Ishikawa (cell line): ENCODE results near the gene CASK.

ENCODE experiments used
- CEBPB ChIP-seq: IDR thresholded peaks from 2 replicates; pipeline ENCODE4 v1.6.1; 2012
- CREB1 ChIP-seq: IDR thresholded peaks from 2 replicates; pipeline ENCODE4 v1.6.1; 2012; ENCODE audit warnings: low read depth
- EP300 ChIP-seq: IDR thresholded peaks from 2 replicates; pipeline ENCODE4 v1.6.1; 2012; ENCODE audit warnings: borderline replicate concordance
- FOXM1 ChIP-seq: IDR thresholded peaks from 2 replicates; pipeline ENCODE4 v1.6.1; 2012; ENCODE audit warnings: low read depth, borderline replicate concordance
- MAX ChIP-seq: IDR thresholded peaks from 2 replicates; pipeline ENCODE4 v1.6.1; 2012
- RAD21 ChIP-seq: IDR thresholded peaks from 2 replicates; pipeline ENCODE4 v1.6.1; 2012; ENCODE audit warnings: low read depth
- REST ChIP-seq: IDR thresholded peaks from 2 replicates; pipeline ENCODE4 v1.6.1; 2012; ENCODE audit warnings: low read depth, mild to moderate bottlenecking
- TAF1 ChIP-seq: IDR thresholded peaks from 2 replicates; pipeline ENCODE4 v1.6.1; 2012; ENCODE audit warnings: low read depth, mild to moderate bottlenecking
- TCF12 ChIP-seq: IDR thresholded peaks from 2 replicates; pipeline ENCODE4 v1.6.1; 2012; ENCODE audit warnings: low read depth
- TEAD4 ChIP-seq: IDR thresholded peaks from 2 replicates; pipeline ENCODE4 v1.6.1; 2012
- YY1 ChIP-seq: IDR thresholded peaks from 2 replicates; pipeline ENCODE4 v1.6.1; 2012; ENCODE audit warnings: low read depth
- ZBTB7A ChIP-seq: IDR thresholded peaks from 2 replicates; pipeline ENCODE4 v1.6.1; 2012; ENCODE audit warnings: low read depth
- TF ChIP-seq, protein P1 (sequence below): IDR thresholded peaks from 2 replicates; pipeline ENCODE4 v1.6.1; 2012

DNA sequence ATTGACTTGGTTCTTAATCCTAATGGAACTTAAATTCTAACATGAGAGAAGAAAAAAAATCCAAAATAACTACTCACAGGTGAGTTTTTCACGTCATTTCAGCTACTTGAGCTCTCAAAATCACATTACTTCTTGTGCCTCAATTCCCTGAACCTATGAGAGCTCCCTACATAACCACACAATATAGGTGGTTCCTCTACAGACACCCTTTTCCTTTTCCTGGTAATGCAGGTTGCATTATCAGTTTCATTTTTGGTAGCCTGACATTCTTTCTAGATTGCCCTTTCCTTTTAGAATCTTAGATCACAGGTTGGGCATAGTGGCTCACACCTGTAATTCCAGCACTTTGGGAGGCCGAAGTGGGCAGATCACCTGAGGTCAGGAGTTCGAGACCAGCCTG lies 230.3 kb downstream of the CASK start:
- TF ChIP-seq TAF1 (no peak), RAD21 (no peak), YY1 (no peak), EP300 (no peak), CEBPB (no peak), TCF12 (no peak), FOXM1 (no peak), ZBTB7A (no peak), MAX (no peak), REST (no peak), TEAD4 (no peak), CREB1 (no peak)
- TF ChIP-seq, protein P1, sequence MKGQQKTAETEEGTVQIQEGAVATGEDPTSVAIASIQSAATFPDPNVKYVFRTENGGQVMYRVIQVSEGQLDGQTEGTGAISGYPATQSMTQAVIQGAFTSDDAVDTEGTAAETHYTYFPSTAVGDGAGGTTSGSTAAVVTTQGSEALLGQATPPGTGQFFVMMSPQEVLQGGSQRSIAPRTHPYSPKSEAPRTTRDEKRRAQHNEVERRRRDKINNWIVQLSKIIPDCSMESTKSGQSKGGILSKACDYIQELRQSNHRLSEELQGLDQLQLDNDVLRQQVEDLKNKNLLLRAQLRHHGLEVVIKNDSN = no peak
